K562 (cell line): ENCODE data around the gene HDHD3. TPM values are rescaled to one million over a fixed set of nuclear protein-coding genes. Genes with fewer than 3 reads are reported as not detected.
A peak's percentile ranks its signal among the peaks of the same experiment; 100 is the strongest.

Experiments
- ATAC-seq: fragments of 200-7000 bp; cut with Tn5 transposase; 3 replicates; pipeline ENCODE4 v1.9.1; 2020; ENCODE audit warnings: moderate library complexity
- BruUV-seq: library from RNA; stranded (reverse); fragments of 400-500 nt; replicated peaks from 2 replicates; lab custom pipeline; 2021; lab: Mats Ljungman, UMichigan
- CTCF ChIA-PET: fragments of 300-600 bp; formaldehyde crosslinking; extraction: SDS; loops from one replicate; lab custom pipeline; 2021; ENCODE audit warnings: low intra/inter-chr PET ratio; lab: Yijun Ruan, JAX
- POLR2A ChIA-PET: fragments of 300-600, 350-650 bp; sonication (Branson Sonifier 250); formaldehyde crosslinking; extraction: SDS; loops from one replicate; lab custom pipeline; 2021; ENCODE audit warnings: antibody characterized with exemption, inconsistent platforms; lab: Yijun Ruan, JAX
- DNase-seq, 4 experiments: peaks; one replicate each; pipeline versions ENCODE4 v3.0.0 to v3.0.0-alpha.2; 2011 to 2018; ENCODE audit warnings: low spot score in 3 of 4, mixed read lengths in 3 of 4; ENCODE audit errors: extremely low read depth in 1 of 4
- FAIRE-seq: peaks from 2 replicates; lab custom pipeline; 2011; peaks lifted over from hg19 to GRCh38; lab: Jason Lieb, UNC
- H2AFZ ChIP-seq: 2 replicates; pipeline ENCODE4 v1.6.0; 2011; ENCODE audit warnings: low read depth, low read length, control low read depth, inconsistent platforms
- H3K27ac ChIP-seq: fragments of 200-600 bp; 3 replicates; pipeline ENCODE4 v1.8.0; 2011; ENCODE audit warnings: low read depth, mild to moderate bottlenecking, control low read depth, inconsistent platforms, low read length, moderate library complexity, mixed read lengths; ENCODE audit errors: extremely low read depth
- H3K27me3 ChIP-seq, 2 experiments: fragments of 300-600 bp in 1 of 2; 2 replicates in 1 of 2; 3 replicates in 1 of 2; pipeline versions ENCODE4 v1.6.0 to v1.8.0; 2011; ENCODE audit warnings: inconsistent platforms in 2 of 2, low read length in 2 of 2, mild to moderate bottlenecking in 1 of 2, mixed read lengths in 1 of 2, moderate library complexity in 1 of 2; ENCODE audit not compliant: control insufficient read depth in 2 of 2, insufficient read depth in 2 of 2
- H3K36me3 ChIP-seq: fragments of 300-600 bp; 3 replicates; pipeline ENCODE4 v1.8.0; 2011; ENCODE audit warnings: mild to moderate bottlenecking, low read length, inconsistent platforms; ENCODE audit not compliant: control insufficient read depth, insufficient read depth
- H3K4me1 ChIP-seq, 2 experiments: fragments of 200-600 bp in 1 of 2; replicated peaks in 1 of 2; 2 replicates in 1 of 2; 3 replicates in 1 of 2; pipeline versions ENCODE4 v1.5.1 to v1.8.0; 2011; ENCODE audit warnings: inconsistent platforms in 2 of 2, low read length in 2 of 2, mild to moderate bottlenecking in 1 of 2, mixed read lengths in 1 of 2, moderate library complexity in 1 of 2; ENCODE audit not compliant: control insufficient read depth in 2 of 2, insufficient read depth in 2 of 2
- H3K4me2 ChIP-seq: 2 replicates; pipeline ENCODE4 v1.6.1; 2011; ENCODE audit warnings: low read length, control low read depth, inconsistent platforms, mixed read lengths; ENCODE audit not compliant: insufficient read depth
- H3K4me3 ChIP-seq: fragments of 200-600 bp; sonication (generic), shearing (Covaris generic); 2 replicates; pipeline ENCODE4 v1.5.1; 2016; ENCODE audit warnings: control low read depth, inconsistent platforms
- H3K79me2 ChIP-seq: fragments of 200-600 bp; 3 replicates; pipeline ENCODE4 v1.8.0; 2011; ENCODE audit warnings: low read length, inconsistent platforms; ENCODE audit not compliant: control insufficient read depth, insufficient read depth
- H3K9ac ChIP-seq, 2 experiments: 2 replicates each; pipeline versions ENCODE4 v1.6.0 to v1.6.1; 2011; ENCODE audit warnings: low read depth in 2 of 2, low read length in 2 of 2, control low read depth in 1 of 2, inconsistent platforms in 1 of 2, mild to moderate bottlenecking in 1 of 2, mixed read lengths in 1 of 2; ENCODE audit not compliant: insufficient read depth in 1 of 2
- H3K9me1 ChIP-seq: one replicate; pipeline ENCODE4 v1.6.0; 2011; ENCODE audit warnings: inconsistent platforms, mild to moderate bottlenecking, low read length, moderate library complexity; ENCODE audit not compliant: control insufficient read depth, insufficient read depth
- H3K9me3 ChIP-seq: replicated peaks from 2 replicates; pipeline ENCODE4 v1.5.1; 2011; ENCODE audit warnings: low read depth, low read length, inconsistent platforms; ENCODE audit not compliant: control insufficient read depth, insufficient read depth
- H4K20me1 ChIP-seq: replicated peaks from 2 replicates; pipeline ENCODE4 v1.6.1; 2011; ENCODE audit warnings: low read length, inconsistent platforms, mixed read lengths; ENCODE audit not compliant: control insufficient read depth, insufficient read depth
- ASH1L ChIP-seq: fragments of 450-650 bp; IDR thresholded peaks from 2 replicates; pipeline ENCODE4 v1.6.1; 2018; ENCODE audit warnings: borderline replicate concordance, mild to moderate bottlenecking, low read depth; ENCODE audit not compliant: partially characterized antibody
- CBFB ChIP-seq: sonication (generic); formaldehyde crosslinking; IDR thresholded peaks from 2 replicates; pipeline ENCODE4 v1.4.0; 2020; ENCODE audit warnings: mild to moderate bottlenecking, missing genetic modification reagents
- FOS ChIP-seq: IDR thresholded peaks from 3 replicates; pipeline ENCODE4 v1.6.1; 2011; ENCODE audit not compliant: insufficient read length; ENCODE audit errors: extremely low read depth
- MCM7 ChIP-seq, 2 experiments: fragments of 450-650 bp; IDR thresholded peaks; 2 replicates each; pipeline ENCODE4 v1.6.1; 2016 to 2018
- MEF2A ChIP-seq: IDR thresholded peaks from 2 replicates; pipeline ENCODE4 v1.6.1; 2011; ENCODE audit warnings: low read depth, mild to moderate bottlenecking, low read length, moderate library complexity; ENCODE audit not compliant: control insufficient read depth
- MTF1 ChIP-seq: fragments of 250-450 bp; sonication (Bioruptor Pico); IDR thresholded peaks from 2 replicates; pipeline ENCODE4 v1.9.0; 2021; ENCODE audit warnings: moderate library complexity, mild to moderate bottlenecking, inconsistent platforms, borderline replicate concordance
- MXI1 ChIP-seq: IDR thresholded peaks from 2 replicates; pipeline ENCODE4 v1.6.1; 2011; ENCODE audit warnings: low read depth, mild to moderate bottlenecking, improper control_type of control experiment, low read length
- OTX1 ChIP-seq: fragments of 450-650 bp; formaldehyde crosslinking; IDR thresholded peaks from 2 replicates; pipeline ENCODE4 v1.4.0; 2022; ENCODE audit warnings: mild to moderate bottlenecking
- SMARCA5 ChIP-seq: fragments of 450-650 bp; IDR thresholded peaks from 2 replicates; pipeline ENCODE4 v1.6.1; 2016
- SNRNP70 ChIP-seq: fragments of 200-400 bp; formaldehyde crosslinking; optimal IDR thresholded peaks from 2 replicates; pipeline ENCODE3; 2017; ENCODE audit warnings: low read depth, low read length
- TRIM28 ChIP-seq: fragments of 450-650 bp; IDR thresholded peaks from 2 replicates; pipeline ENCODE4 v1.6.1; 2017
- XRCC4 ChIP-seq: IDR thresholded peaks from one replicate; pipeline ENCODE4 v1.6.1; 2011; ENCODE audit not compliant: insufficient read depth, insufficient read length; ENCODE audit errors: extremely low read depth
- ZNF76 ChIP-seq: fragments of 250-450 bp; sonication (Bioruptor Pico); IDR thresholded peaks from 2 replicates; pipeline ENCODE4 v1.4.0; 2020; ENCODE audit warnings: mild to moderate bottlenecking, moderate library complexity, borderline replicate concordance
- WGBS: fragments of 100-300 bp; shearing (Covaris generic); methylation state at CpG from one replicate; pipeline ENCODE4 v1.1.6; 2016; ENCODE audit warnings: low coverage, mixed read lengths; ENCODE audit not compliant: insufficient coverage; ENCODE audit errors: missing lambda C conversion rate; 5-methylcytosine and 5-hydroxymethylcytosine counted together
- in situ Hi-C: fragments of 300-500 bp; cut with MboI; formaldehyde crosslinking; loops from 4 replicates; pipeline ENCODE4 v1.15.0; 2018; ENCODE audit warnings: inconsistent platforms, mixed read lengths
- intact Hi-C: fragments of 100-400 bp; cut with micrococcal nuclease; formaldehyde crosslinking; loops from 2 replicates; pipeline ENCODE4 v1.14.2; 2022
- polyA plus RNA-seq, 8 experiments: library from polyadenylated mRNA; depleted of rRNA in 4 of 8; stranded (reverse) in 5 of 8; unstranded in 3 of 8; fragments of >200 nt; fragmentation: Nextera tagmentation in 2 of 8; fragmentation: Illumina TruSeq in 1 of 8; extraction: Ambion mirVana in 2 of 8; extraction: Trizol in 1 of 8; gene quantifications; 2 replicates each; pipeline versions ENCODE4 v1.2.1 to v1.2.3, GENCODE V29; 2011 to 2014; ENCODE audit warnings: inconsistent platforms in 1 of 8, missing spikeins in 1 of 8
- total RNA-seq, 7 experiments: library from RNA; depleted of rRNA in 6 of 7; stranded (reverse); fragments of >200 nt in 6 of 7; fragmentation: Illumina TruSeq in 2 of 7; extraction: Trizol in 2 of 7; gene quantifications; 2 replicates each; pipeline versions ENCODE4 v1.2.1 to v1.2.3, GENCODE V29; 2011 to 2021; ENCODE audit warnings: low replicate concordance in 1 of 7
- TF ChIP-seq, protein P1 (sequence below): fragments of 450-650 bp; IDR thresholded peaks from 2 replicates; pipeline ENCODE4 v1.6.1; 2018; ENCODE audit warnings: mild to moderate bottlenecking, low read depth; ENCODE audit not compliant: partially characterized antibody
- TF ChIP-seq, protein P2 (sequence below): fragments of 250-450 bp; sonication (Bioruptor Pico); IDR thresholded peaks from 2 replicates; pipeline ENCODE4 v1.5.0; 2021

Gene HDHD3
- total and polyA plus RNA-seq, 9 of the 15 experiments (the other 6 are each of a cell fraction or from before 2014, with no cell fraction given): 1.1 to 19.1 (median 10.9) TPM

DNA sequence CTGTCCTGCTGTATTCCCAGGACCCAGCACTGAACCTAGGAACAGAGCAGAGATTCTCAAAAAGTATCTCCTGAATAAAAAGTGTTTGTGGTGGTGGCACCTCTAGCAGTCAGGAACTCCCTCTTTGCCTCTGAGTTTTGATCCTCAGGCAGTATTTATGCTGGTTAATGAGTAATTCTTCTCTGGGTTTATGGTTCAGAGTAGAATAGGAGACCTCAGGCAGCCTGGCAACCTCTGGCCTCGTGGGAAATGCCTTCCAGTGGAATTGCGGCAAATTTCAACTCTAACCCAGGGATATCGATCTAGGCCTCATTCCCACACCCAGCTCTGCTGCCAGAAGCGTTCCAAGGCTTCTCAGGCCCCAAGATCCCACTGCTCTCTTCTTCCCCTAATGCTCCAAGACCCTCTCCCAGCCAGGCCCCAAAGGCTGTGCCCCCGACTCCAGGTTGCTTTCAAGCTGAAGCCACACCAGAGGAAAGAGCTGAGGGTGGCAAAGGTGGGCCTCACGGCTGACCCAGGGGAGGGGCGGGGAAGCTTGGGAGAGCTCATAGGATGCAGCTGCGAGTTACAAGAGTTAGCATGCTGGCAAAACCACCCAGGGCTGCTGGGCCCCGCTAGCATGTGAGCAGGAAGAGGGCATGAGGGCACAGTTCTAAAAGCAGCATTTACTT lies 10.9 kb upstream of the HDHD3 start:
- WGBS: 83% methylated on average over 8 of the region's 9 CpGs
- no peak for TF ChIP-seq ZNF76
- TF ChIP-seq SMARCA5: no peak
- TF ChIP-seq TRIM28: no peak
- TF ChIP-seq OTX1 (CRISPR knock-in tag): no peak
- TF ChIP-seq FOS: no peak
- no peak for TF ChIP-seq ASH1L
- no peak for TF ChIP-seq MXI1
- no peak for TF ChIP-seq MTF1 (CRISPR knock-in tag)
- TF ChIP-seq SNRNP70: no peak
- TF ChIP-seq, protein P1, sequence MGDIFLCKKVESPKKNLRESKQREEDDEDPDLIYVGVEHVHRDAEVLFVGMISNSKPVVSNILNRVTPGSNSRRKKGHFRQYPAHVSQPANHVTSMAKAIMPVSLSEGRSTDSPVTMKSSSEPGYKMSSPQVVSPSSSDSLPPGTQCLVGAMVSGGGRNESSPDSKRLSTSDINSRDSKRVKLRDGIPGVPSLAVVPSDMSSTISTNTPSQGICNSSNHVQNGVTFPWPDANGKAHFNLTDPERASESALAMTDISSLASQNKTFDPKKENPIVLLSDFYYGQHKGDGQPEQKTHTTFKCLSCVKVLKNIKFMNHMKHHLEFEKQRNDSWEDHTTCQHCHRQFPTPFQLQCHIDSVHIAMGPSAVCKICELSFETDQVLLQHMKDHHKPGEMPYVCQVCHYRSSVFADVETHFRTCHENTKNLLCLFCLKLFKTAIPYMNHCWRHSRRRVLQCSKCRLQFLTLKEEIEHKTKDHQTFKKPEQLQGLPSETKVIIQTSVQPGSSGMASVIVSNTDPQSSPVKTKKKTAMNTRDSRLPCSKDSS: no peak
- no peak for TF ChIP-seq CBFB (CRISPR knock-in tag)
- TF ChIP-seq MCM7 (IDR thresholded peaks at IDR 0.05): no peak
- TF ChIP-seq, protein P2, sequence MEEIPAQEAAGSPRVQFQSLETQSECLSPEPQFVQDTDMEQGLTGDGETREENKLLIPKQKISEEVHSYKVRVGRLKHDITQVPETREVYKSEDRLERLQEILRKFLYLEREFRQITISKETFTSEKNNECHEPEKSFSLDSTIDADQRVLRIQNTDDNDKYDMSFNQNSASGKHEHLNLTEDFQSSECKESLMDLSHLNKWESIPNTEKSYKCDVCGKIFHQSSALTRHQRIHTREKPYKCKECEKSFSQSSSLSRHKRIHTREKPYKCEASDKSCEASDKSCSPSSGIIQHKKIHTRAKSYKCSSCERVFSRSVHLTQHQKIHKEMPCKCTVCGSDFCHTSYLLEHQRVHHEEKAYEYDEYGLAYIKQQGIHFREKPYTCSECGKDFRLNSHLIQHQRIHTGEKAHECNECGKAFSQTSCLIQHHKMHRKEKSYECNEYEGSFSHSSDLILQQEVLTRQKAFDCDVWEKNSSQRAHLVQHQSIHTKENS: no peak
- TF ChIP-seq MEF2A: no peak
- TF ChIP-seq XRCC4: no peak
- peaks cover 2 to 5% of the 10 kb centered on the region in 2 experiments; a peak in 3 of 5 replicates for H3K4me1 ChIP-seq
- H3K36me3 ChIP-seq: peaks cover 36% of the 10 kb centered on the region; the same call in 2 of the 3 replicates
- H3K9me1 ChIP-seq: no peaks in the 10 kb centered on the region
- peak overlapping the region in 1 of 2 experiments; percentile 12; a peak in 1 of 4 replicates for H3K9ac ChIP-seq
- no TSS peak for BruUV-seq
- no peaks in the 10 kb centered on the region for H4K20me1 ChIP-seq
- no peak overlapping the region for H3K4me3 ChIP-seq
- ATAC-seq (no peak), FAIRE-seq (no peak), DNase-seq (no peak)
- CTCF ChIA-PET: no interaction called here
- intact Hi-C loops (no loop called here), in situ Hi-C loops (no loop called here)
- H3K79me2 ChIP-seq: no peaks in the 10 kb centered on the region
- no peak overlapping the region for H3K27ac ChIP-seq
- no peak overlapping the region for H2AFZ ChIP-seq
- no peaks in the 10 kb centered on the region for H3K9me3 ChIP-seq
- POLR2A ChIA-PET: interaction anchor here (0.5 to 1.2 kb wide), 4 partner anchors 11 to 23 kb away, joined by 3 to 4 read pairs (median 3); partner anchors contain the start of genes C9orf43 and POLE3
- H3K27me3 ChIP-seq: no peaks in the 10 kb centered on the region
- no peak overlapping the region for H3K4me2 ChIP-seq
